Epidermal melanocyte (primary cell): ENCODE measurements around the gene MACROD2.

Experiments
- DNase-seq: peaks from one replicate; pipeline ENCODE4 v3.0.0; 2011; ENCODE audit warnings: low spot score; ENCODE audit not compliant: insufficient read length

MACROD2 gene

GRCh38 chr20:14799545-14800216, 804.4 kb downstream of the MACROD2 start:
- no peak for DNase-seq

GRCh38 chr20:14800707-14801425, 805.5 kb downstream of the MACROD2 start:
- no peak for DNase-seq

GRCh38 chr20:14801591-14802325, 806.4 kb downstream of the MACROD2 start:
- DNase-seq, result no peak

- no peak for DNase-seq
Measured at GRCh38 chr20:14807224-14807623, 811.9 kb downstream of the MACROD2 start.

- no peak for DNase-seq
Measured at GRCh38 chr20:14815340-14815739, 820.0 kb downstream of the MACROD2 start.

GRCh38 chr20:14816471-14816870, 821.2 kb downstream of the MACROD2 start:
- no peak for DNase-seq

- DNase-seq, result no peak
Measured at GRCh38 chr20:14817101-14817500, 821.8 kb downstream of the MACROD2 start.

- DNase-seq, result no peak
Measured at GRCh38 chr20:14820771-14821170, 825.5 kb downstream of the MACROD2 start.

GRCh38 chr20:14821251-14821650, 825.9 kb downstream of the MACROD2 start:
- no peak for DNase-seq

- DNase-seq, result no peak
Measured at GRCh38 chr20:14824996-14825395, 829.7 kb downstream of the MACROD2 start.

- no peak for DNase-seq
Measured at GRCh38 chr20:14826543-14827313, 831.4 kb downstream of the MACROD2 start.

GRCh38 chr20:14828459-14828858, 833.1 kb downstream of the MACROD2 start:
- DNase-seq, result no peak

GRCh38 chr20:14829906-14830305, 834.6 kb downstream of the MACROD2 start:
- DNase-seq, result no peak

GRCh38 chr20:14830466-14830865, 835.1 kb downstream of the MACROD2 start:
- DNase-seq, result no peak

GRCh38 chr20:14830899-14831298, 835.6 kb downstream of the MACROD2 start:
- DNase-seq, result no peak

GRCh38 chr20:14832630-14833029, 837.3 kb downstream of the MACROD2 start:
- no peak for DNase-seq

- no peak for DNase-seq
Measured at GRCh38 chr20:14838663-14839628, 843.6 kb downstream of the MACROD2 start.

GRCh38 chr20:14845199-14846160, 850.2 kb downstream of the MACROD2 start:
- no peak for DNase-seq

GRCh38 chr20:14848806-14849205, 853.5 kb downstream of the MACROD2 start:
- no peak for DNase-seq
